SKM-1 (cell line): ENCODE data around the gene CRIP2.

ENCODE experiments used
- DNase-seq: peaks from one replicate; lab custom pipeline; 2025; ENCODE audit not compliant: unreplicated experiment; lab: John Stamatoyannopoulos, UW

The CRIP2 gene

GRCh38 chr14:105461903-105462302 is 12.7 kb upstream of the CRIP2 start:
- DNase-seq: no peak

GRCh38 chr14:105464501-105464900 is 10.1 kb upstream of the CRIP2 start:
- no peak for DNase-seq

GRCh38 chr14:105465209-105466031 is 9.2 kb upstream of the CRIP2 start:
- DNase-seq: no peak

- DNase-seq: no peak
Measured at GRCh38 chr14:105466531-105467248, 7.9 kb upstream of the CRIP2 start.

DNA sequence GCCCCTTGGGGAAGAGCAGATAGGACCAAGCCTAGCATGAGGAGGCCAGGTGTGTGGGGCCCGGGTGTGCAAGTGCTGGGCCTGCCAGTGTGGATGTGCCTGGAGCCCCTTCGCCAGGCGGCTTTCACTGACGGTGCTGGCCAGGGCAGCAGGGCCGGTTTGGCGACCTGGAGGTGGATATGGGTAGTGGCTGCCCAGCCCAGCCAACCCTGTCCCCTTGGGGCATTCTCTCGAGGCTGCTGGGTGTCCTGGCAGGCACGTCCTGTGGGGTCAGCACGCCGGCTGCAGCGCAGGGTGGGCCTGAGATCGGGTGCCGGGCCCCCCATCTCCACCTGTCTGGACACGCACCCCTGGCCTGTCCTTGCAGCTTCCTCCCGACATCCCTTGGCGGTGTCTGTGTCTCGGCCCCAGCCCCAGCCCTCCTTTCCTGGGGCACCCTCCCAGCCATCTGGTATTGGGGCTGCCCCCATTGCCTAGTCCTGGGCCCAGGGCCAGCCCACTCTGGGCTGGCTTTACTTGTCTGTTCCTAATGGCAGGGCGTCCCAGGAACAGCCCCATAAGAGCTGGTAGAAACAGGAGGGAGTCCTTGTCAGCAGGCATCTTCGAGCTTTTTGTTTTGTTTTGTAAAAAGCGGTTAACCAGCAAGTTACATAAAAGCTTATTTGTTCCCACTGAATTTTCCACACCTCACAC is 7.2 kb upstream of the CRIP2 start:
- DNase-seq: no peak

DNA sequence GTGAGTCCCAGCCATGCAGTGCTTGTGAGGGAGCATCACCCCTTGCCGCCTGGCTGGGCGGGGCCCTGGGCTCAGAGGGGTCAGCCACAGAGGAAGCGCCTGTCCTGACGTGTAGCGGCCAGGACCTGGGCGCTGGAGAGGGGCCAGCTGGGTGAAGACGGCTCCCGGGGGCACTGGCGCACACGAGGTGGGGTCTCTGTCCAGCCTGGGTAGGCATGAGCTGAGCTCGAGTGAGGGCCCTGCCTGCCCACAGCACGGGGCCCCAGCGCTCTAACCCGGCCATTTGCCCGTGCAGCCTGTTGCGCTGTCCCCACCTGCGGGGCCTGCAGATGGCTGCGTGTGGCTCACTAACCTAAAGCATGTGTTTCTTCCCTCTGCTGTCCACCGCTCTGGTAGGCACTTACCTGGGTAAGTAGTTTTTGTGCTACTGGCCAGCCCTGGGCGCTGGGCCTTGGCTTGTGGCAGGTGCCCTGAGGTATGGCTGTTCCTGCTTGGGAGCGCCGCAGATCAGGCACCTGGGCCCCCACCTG is 6.6 kb upstream of the CRIP2 start:
- DNase-seq: no peak

DNA sequence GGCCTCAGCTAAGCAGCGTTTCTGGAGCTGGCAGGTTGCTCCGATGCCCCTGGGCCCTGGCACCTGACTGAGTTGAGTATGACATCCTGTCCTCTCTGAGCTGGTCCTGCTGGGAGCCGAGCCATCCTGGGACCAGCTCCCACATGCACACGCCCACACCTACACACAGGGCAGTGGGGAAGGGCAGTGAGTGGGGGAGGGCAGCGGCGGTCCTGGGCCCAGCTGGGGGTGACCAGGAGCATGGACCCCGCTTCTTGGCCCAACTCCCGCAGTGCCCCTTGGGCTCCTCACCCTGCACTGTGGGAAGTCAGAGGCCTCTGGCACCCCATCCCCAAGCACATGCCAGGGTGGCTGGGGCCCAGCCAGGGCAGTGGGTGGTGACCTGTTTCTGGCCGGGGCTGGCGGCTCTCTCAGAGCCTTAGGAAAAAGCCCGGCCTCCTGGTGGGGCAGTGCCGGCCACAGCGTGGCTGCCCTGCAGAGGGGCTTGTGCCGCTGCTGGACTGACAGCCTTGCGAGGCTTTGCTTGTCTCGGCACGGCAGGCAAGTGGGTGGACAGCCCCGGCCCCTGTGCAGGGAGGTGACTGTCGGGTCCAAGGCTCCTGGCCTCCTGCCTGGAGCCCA is 5.9 kb upstream of the CRIP2 start:
- DNase-seq: no peak

DNA sequence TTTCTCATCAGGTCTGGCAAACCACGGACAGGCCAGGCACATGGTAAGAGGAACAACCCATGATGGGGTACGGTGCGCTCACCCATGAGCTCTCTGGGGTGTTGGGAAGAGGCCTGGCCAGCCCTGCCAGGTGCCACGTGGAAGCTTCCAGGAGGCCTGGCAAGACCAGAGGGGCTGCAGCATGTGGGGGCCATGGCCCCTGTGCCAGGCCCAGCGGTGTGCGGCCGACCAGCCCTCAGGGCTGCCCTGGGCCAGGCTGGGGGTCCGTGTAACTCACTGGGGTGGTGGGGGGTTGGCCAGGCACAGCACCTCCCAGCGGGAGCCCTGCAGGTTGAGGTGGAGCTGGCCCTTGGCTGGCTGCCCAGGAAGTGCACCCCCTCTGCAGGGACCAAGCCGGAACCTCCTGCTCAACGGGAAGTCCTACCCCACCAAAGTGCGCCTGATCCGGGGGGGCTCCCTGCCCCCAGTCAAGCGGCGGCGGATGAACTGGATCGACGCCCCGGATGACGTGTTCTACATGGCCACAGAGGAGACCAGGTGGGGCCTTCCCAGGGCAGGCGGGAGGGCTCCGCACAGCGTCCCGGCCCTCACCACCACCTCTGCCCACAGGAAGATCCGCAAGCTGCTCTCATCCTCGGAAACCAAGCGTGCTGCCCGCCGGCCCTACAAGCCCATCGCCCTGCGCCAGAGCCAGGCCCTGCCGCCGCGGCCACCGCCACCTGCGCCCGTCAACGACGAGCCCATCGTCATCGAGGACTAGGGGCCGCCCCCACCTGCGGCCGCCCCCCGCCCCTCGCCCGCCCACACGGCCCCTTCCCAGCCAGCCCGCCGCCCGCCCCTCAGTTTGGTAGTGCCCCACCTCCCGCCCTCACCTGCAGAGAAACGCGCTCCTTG is 4.9 kb upstream of the CRIP2 start:
- no peak for DNase-seq

GRCh38 chr14:105470350-105471296 is 4.0 kb upstream of the CRIP2 start:
- DNase-seq: no peak

DNA sequence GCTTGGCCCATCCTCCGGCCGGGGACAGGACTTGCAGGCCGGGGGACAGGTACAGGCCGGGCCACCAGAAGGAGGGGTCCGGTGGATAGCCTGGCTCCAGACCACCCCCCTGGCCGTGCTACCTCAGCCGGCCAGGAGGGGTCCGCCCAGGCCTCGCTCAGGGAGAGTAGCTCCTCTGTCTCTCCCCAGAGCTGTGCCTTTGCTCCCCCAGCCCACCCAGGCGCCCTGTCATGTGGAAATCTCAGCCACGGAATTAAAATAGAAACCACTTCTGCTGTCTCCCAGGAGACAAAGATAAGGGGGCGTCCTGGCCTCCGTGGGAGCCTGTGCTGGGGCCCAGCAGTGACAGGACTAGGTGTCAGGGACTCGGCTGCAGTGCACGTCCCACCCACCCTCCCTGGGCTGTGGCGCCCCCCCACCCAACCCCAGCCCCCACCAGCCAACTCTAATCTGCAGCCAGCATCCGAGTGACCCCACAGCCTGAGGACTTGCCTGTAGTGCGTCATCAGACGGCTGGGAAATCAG is 3.3 kb upstream of the CRIP2 start:
- DNase-seq: no peak

DNA sequence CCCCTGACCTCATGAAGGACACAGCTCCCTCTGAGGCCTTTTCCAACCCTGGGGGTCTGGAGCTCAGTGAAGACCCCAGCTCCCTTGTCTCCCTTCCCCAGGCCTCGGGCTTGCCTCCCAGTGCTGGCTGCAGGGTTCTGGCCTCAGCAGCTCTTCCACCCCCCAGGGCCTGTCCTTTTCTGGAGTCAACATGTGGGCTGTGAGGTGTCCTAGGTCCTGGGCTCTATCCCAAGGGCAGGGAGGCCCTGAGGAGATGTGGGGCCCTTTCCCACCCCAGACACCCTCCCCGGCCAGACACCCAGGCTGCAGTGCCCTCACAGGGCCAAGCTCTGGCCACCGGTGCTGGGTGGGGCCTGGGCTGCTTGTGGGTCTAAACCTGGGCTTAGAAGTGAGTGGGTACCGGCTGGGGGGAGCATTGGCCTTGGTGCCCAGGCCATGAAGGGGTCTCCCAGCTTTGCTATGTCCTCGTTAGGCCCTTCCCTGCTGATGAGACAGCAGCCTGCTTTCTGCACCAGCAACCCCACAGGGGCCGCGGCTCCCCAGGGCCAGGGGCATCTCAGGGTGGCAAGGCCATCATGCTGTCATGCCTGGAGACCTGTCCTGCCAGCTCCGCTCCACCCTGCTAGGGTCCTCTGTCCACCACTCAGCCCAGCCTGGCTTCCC is 2.7 kb upstream of the CRIP2 start:
- no peak for DNase-seq

- no peak for DNase-seq
Measured at GRCh38 chr14:105472486-105472991, 2.1 kb upstream of the CRIP2 start.

DNA sequence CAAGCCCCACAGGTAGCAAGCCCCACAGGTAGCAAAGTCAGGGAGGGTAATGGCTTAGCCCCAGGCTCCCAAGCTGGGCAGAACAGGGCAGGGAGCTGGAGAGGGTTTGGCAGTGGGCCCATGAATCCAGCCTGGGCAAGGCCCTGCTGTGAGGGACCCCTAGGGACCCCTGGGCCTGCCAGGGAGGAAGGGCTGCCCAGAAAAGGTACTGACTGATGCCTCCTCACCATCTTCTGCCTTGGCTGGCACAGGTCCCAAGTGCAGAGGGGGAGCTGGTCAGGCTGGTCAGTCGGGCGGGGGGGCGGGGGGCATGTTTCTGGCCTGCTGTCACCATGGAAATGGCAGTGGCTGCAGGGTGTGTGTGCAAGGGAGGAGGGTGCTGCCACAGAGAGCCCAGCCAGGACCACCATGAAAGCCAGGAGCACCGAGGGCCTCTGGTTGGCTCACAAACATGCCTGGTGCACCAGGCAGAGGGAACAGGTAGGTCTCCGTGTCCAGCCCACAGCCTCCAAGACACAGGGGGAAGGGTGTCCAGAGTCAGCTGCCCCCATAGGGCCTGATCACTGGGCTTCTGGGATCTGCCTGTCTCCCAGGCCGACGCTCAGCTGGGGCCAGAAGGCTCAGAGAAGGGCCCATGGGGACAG is 1.5 kb upstream of the CRIP2 start:
- DNase-seq: no peak

GRCh38 chr14:105473677-105474482 is 741 bp upstream of the CRIP2 start:
- DNase-seq: no peak

DNA sequence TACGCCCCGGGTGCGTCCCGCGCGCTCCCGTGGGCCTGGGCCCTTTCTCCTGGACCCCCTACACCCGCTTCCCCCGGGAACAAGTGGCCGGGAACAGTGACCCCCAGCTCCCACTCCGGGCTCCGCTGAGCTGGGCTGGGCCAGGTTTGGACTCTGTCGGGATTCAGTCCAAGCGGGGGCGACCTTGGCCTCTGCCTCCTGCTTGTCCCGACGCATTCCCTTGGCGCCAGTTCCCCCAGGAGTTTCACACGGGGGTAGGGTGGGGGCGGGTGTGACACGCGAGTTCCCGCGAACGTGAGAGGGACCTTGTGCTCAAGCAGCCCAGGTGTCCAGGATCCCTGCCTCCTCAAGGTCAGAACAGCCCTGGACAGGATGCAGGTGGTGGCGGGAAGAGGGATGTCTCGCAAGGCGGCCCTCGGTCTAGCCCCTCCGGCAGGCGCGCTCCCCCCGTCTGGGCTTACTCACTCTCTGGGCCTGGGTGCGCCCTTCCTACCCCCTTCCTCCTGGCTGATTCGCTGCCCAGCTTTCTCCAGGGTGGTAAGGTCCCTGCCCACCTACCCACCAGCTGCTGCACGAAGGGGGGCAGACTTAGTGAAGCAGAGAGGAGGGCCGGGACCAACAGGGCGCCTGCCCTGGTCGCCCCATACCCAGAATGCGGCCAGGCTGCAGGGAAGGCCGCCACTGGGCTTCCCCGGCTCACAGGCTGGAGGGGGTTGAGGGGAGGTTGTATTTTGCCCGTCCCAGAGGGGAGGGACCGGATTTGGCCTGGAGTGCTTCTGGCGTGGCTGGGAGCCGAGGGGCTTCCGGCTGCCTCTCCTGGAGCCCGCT is 862 bp downstream of the CRIP2 start:
- no peak for DNase-seq
